Suprapubic skin (tissue), 3 donors: ENCODE measurements around the gene INPP5F.

Source experiments
- POLR2AphosphoS5 ChIP-seq, 3 donors: sonication (generic); formaldehyde crosslinking; IDR thresholded peaks; one replicate each; pipeline ENCODE4 v1.6.1; 2017; ENCODE audit warnings: antibody characterized with exemption in 3 of 3
- TF ChIP-seq, protein P1 (sequence below), 2 donors: fragments of 200-600 bp in 1 of 2; fragments of 450-650 bp in 1 of 2; sonication (generic) in 1 of 2; IDR thresholded peaks; one replicate each; pipeline ENCODE4 v1.5.1; 2016 to 2019; ENCODE audit warnings: antibody characterized with exemption in 2 of 2, mild to moderate bottlenecking in 1 of 2, moderate library complexity in 1 of 2

DNA sequence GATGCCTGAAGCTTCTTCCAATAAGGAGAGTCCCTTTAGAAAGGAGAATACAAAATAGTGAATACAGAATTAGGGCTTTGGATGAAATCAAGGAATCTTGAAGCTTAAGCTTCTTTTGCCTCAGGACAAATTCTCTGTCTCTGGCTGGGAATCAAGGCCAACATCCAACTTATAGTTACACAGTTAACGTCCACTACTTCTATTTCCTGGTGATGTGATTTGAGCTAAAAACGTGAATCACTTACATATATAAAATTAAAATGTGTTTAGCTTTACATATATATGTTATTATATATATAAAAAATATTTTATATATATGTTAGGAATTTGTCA is 11.4 kb upstream of the INPP5F start:
- TF ChIP-seq POLR2AphosphoS5 (IDR thresholded peaks at IDR 0.05) = no peak
- TF ChIP-seq, protein P1, sequence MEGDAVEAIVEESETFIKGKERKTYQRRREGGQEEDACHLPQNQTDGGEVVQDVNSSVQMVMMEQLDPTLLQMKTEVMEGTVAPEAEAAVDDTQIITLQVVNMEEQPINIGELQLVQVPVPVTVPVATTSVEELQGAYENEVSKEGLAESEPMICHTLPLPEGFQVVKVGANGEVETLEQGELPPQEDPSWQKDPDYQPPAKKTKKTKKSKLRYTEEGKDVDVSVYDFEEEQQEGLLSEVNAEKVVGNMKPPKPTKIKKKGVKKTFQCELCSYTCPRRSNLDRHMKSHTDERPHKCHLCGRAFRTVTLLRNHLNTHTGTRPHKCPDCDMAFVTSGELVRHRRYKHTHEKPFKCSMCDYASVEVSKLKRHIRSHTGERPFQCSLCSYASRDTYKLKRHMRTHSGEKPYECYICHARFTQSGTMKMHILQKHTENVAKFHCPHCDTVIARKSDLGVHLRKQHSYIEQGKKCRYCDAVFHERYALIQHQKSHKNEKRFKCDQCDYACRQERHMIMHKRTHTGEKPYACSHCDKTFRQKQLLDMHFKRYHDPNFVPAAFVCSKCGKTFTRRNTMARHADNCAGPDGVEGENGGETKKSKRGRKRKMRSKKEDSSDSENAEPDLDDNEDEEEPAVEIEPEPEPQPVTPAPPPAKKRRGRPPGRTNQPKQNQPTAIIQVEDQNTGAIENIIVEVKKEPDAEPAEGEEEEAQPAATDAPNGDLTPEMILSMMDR (IDR thresholded peaks at IDR 0.05) = no peak
